Measurements from ENCODE around the gene PAK5.

Gene PAK5

GRCh38 chr20:9532069-9532838 lies 306.6 kb downstream of the PAK5 start:
- no peak for DNase-seq (ENCODE audit: low read depth in 1 of 2, low spot score in 1 of 2)

GRCh38 chr20:9531581-9531980 lies 307.3 kb downstream of the PAK5 start:
- DNase-seq (ENCODE audit: low read depth in 1 of 2, low spot score in 1 of 2), result no peak

GRCh38 chr20:9523636-9524035 lies 315.2 kb downstream of the PAK5 start:
- DNase-seq (ENCODE audit: low read depth in 1 of 2, low spot score in 1 of 2), result no peak

- no peak for DNase-seq (ENCODE audit: low read depth in 1 of 2, low spot score in 1 of 2)
Observed at GRCh38 chr20:9520086-9520485, 318.8 kb downstream of the PAK5 start.

- no peak for DNase-seq (ENCODE audit: low read depth in 1 of 2, low spot score in 1 of 2)
Observed at GRCh38 chr20:9518576-9519175, 320.2 kb downstream of the PAK5 start.

GRCh38 chr20:9517297-9518162 lies 321.3 kb downstream of the PAK5 start:
- no peak for DNase-seq (ENCODE audit: low read depth in 1 of 2, low spot score in 1 of 2)

- DNase-seq (ENCODE audit: low read depth in 1 of 2, low spot score in 1 of 2), result no peak
Observed at GRCh38 chr20:9516234-9516871, 322.5 kb downstream of the PAK5 start.

- DNase-seq (ENCODE audit: low read depth in 1 of 2, low spot score in 1 of 2), result no peak
Observed at GRCh38 chr20:9515741-9516233, 323.1 kb downstream of the PAK5 start.

- DNase-seq (ENCODE audit: low read depth in 1 of 2, low spot score in 1 of 2), result no peak
Observed at GRCh38 chr20:9515214-9515585, 323.7 kb downstream of the PAK5 start.

- no peak for DNase-seq (ENCODE audit: low read depth in 1 of 2, low spot score in 1 of 2)
Observed at GRCh38 chr20:9514461-9515213, 324.2 kb downstream of the PAK5 start, which contains the start of gene LAMP5. LAMP5 (plus strand) TSS chr20:9514590; CDS start chr20:9514853, 263 bp downstream.

GRCh38 chr20:9514072-9514460 lies 324.8 kb downstream of the PAK5 start:
- no peak for DNase-seq (ENCODE audit: low read depth in 1 of 2, low spot score in 1 of 2)

GRCh38 chr20:9510911-9511310 lies 328.0 kb downstream of the PAK5 start:
- DNase-seq (ENCODE audit: low read depth in 1 of 2, low spot score in 1 of 2), result no peak

- DNase-seq (ENCODE audit: low read depth in 1 of 2, low spot score in 1 of 2), result no peak
Observed at GRCh38 chr20:9509246-9509645, 329.6 kb downstream of the PAK5 start.

GRCh38 chr20:9508696-9509178 lies 330.1 kb downstream of the PAK5 start:
- no peak for DNase-seq (ENCODE audit: low read depth in 1 of 2, low spot score in 1 of 2)

GRCh38 chr20:9508240-9508661 lies 330.6 kb downstream of the PAK5 start:
- DNase-seq (ENCODE audit: low read depth in 1 of 2, low spot score in 1 of 2), result no peak

GRCh38 chr20:9507544-9508239 lies 331.2 kb downstream of the PAK5 start:
- no peak for DNase-seq (ENCODE audit: low read depth in 1 of 2, low spot score in 1 of 2)

- DNase-seq (ENCODE audit: low read depth in 1 of 2, low spot score in 1 of 2), result no peak
Observed at GRCh38 chr20:9506964-9507369, 331.9 kb downstream of the PAK5 start.

- no peak for DNase-seq (ENCODE audit: low read depth in 1 of 2, low spot score in 1 of 2)
Observed at GRCh38 chr20:9506280-9506821, 332.5 kb downstream of the PAK5 start.

GRCh38 chr20:9503526-9504245 lies 335.2 kb downstream of the PAK5 start:
- DNase-seq (ENCODE audit: low read depth in 1 of 2, low spot score in 1 of 2), result no peak

Measured in stimulated activated CD4-positive, alpha-beta T cell treated with anti-CD3 and anti-CD28 coated beads, Interleukin-15, amount 100 ng/mL, for 1 hour (primary cell).